GM19238 (cell line): ENCODE measurements around the gene TMSB4X.

Source experiments
- DNase-seq: peaks from one replicate; pipeline ENCODE4 v3.0.0; 2011; ENCODE audit warnings: low spot score; ENCODE audit not compliant: insufficient read length

The TMSB4X gene

DNA sequence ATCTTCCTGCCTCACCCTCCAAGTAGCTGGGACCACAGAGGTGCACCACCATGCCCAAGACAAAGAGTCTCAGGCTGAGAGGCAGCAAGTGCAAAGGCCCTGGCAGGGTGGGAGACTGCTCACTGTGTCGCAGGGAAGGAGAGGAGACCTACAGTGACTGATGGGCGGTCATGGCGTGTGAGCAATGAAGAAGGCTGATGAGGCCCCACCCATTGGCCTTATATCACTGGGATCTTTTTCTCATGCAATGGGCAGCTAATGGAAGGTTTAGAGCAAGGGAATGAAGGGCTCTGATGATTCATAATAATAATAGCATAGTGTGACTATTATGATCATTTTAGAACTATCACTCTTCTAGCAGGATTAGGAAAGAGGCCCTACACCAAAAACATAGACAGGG, 48.7 kb downstream of the TMSB4X start:
- DNase-seq: no peak

DNA sequence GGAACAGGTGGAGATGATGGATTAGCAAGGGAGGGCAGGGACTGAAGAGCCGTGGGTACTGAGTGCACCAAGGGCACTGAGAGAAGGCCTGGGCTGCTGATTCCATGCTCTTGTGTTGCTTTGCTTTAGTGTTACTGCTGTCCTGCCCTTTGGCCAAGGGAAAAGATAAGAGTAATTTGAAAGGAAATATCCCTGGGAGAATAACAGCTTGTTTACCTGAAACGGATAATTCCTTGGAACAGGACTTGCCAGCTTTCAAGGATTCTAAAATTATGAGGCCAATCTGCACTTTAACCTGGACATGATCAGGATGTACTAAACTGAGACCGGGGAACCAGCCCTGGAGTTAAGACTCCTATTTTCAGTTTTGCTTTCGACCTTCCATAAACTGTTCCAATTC, 49.1 kb downstream of the TMSB4X start:
- no peak for DNase-seq

DNA sequence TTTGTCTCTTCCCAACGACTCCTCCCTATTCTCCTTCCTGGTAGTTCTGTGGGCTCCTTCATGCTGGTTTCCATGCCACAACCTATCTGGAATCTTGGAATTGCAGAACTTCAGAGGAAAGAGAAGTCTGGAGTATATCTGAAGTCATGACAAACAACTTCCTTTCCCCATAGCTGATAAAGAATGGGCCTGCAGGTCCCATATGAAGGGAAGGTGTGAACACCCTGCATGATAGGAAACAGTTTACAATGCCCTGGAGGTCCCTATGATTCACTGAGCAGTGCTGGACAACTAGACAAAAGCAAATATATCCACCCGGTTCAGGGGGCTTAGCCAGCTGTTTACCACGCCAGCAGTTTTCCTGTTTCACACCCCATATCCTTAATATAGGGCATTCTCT, 50.1 kb downstream of the TMSB4X start:
- no peak for DNase-seq
